Measurements from ENCODE around the gene NBAS. TPM values are rescaled to one million over a fixed set of nuclear protein-coding genes. Genes with fewer than 3 reads are reported as not detected.
A peak's percentile ranks its signal among the peaks of the same experiment; 100 is the strongest.

Gene NBAS
- total and polyA plus RNA-seq, 2 of the 4 experiments (the other 2 are of a cell fraction): 22.3 to 105 TPM

GRCh38 chr2:15553519-15553918 is 7.6 kb downstream of the NBAS start:
- Histone ChIP-seq H3K14ac (replicated peaks; ENCODE audit: low read depth, low read length) (no peak overlapping the region), H2AFZ (replicated peaks; ENCODE audit: low read length, poor library complexity) (no peak overlapping the region), H3K79me1 (ENCODE audit: low read depth in 1 of 2, low read length in 2 of 2) (peaks cover 16 to 20% of the 10 kb centered on the region in 2 experiments; a peak in 3 of 4 replicates), H2AK9ac (replicated peaks; ENCODE audit: low read depth, low read length, poor library complexity) (no peak overlapping the region), H3K4ac (ENCODE audit: low read depth, low read length) (no peak overlapping the region), H4K91ac (ENCODE audit: insufficient read depth, low read depth, low read length) (no peak overlapping the region), H3K27ac (ENCODE audit: insufficient read depth, low read length) (peak overlapping the region; percentile 2; the same call in 1 of the 2 replicates), H4K5ac (ENCODE audit: low read depth, low read length) (no peak overlapping the region), H3K56ac (ENCODE audit: extremely low read depth, insufficient read depth, low read length) (no peak overlapping the region), H2BK5ac (ENCODE audit: low read depth, low read length, poor library complexity, severe bottlenecking) (no peak overlapping the region), H2BK15ac (ENCODE audit: low read depth, low read length) (no peak overlapping the region), H3K4me2 (ENCODE audit: low read depth, low read length) (no peak overlapping the region), H2BK120ac (ENCODE audit: low read depth, low read length) (no peak overlapping the region), H3K4me3 (ENCODE audit: insufficient read depth, low read depth, low read length) (no peak overlapping the region), H3K9ac (ENCODE audit: low read depth, low read length) (no peak overlapping the region), H3K36me3 (ENCODE audit: control insufficient read depth, insufficient read depth, low read length) (peaks cover 15% of the 10 kb centered on the region), H3K23ac (ENCODE audit: low read depth, low read length) (no peak overlapping the region), H2BK20ac (ENCODE audit: low read depth, low read length) (no peak overlapping the region), H4K20me1 (ENCODE audit: insufficient read depth, low read length) (peaks cover 4% of the 10 kb centered on the region; the same call in 1 of the 2 replicates), H3K27me3 (ENCODE audit: control insufficient read depth, insufficient read depth, low read length) (no peaks in the 10 kb centered on the region), H2AK5ac (ENCODE audit: low read depth, low read length) (no peak overlapping the region), H3K18ac (ENCODE audit: low read depth, low read length) (no peak overlapping the region), H4K8ac (ENCODE audit: low read depth in 2 of 2, low read length in 2 of 2) (no peak overlapping the region), H3K4me1 (ENCODE audit: control insufficient read depth, insufficient read depth, low read length) (no peaks in the 10 kb centered on the region), H3K9me1 (ENCODE audit: insufficient read depth, low read length) (peaks cover 3% of the 10 kb centered on the region), H3K9me3 (ENCODE audit: control insufficient read depth, insufficient read depth, low read length) (no peaks in the 10 kb centered on the region)
- DNase-seq (no peak), ATAC-seq (ENCODE audit: low read depth) (no peak)
- no TSS peak for BruUV-seq (replicated peaks)
- CTCF ChIA-PET: no interaction called here
- TF ChIP-seq CHD1 (IDR thresholded peaks at IDR 0.05; ENCODE audit: low read depth, low read length) (no peak), RAD21 (IDR thresholded peaks at IDR 0.05; ENCODE audit: low read length) (no peak), FOS (IDR thresholded peaks at IDR 0.05; ENCODE audit: low read depth, low read length) (no peak), CEBPB (IDR thresholded peaks at IDR 0.05; ENCODE audit: low read depth, low read length) (no peak), POLR2A (IDR thresholded peaks at IDR 0.05; ENCODE audit: low read depth, low read length) (no peak), MAZ (IDR thresholded peaks at IDR 0.05; ENCODE audit: borderline replicate concordance, low read depth, low read length) (no peak), RFX5 (IDR thresholded peaks at IDR 0.05; ENCODE audit: low read depth, low read length) (no peak), RCOR1 (IDR thresholded peaks at IDR 0.05; ENCODE audit: insufficient replicate concordance, low read length) (no peak), ELK1 (IDR thresholded peaks at IDR 0.05; ENCODE audit: borderline replicate concordance, low read depth, low read length) (no peak), MXI1 (IDR thresholded peaks at IDR 0.05; ENCODE audit: borderline replicate concordance, low read depth, low read length) (no peak), BHLHE40 (IDR thresholded peaks at IDR 0.05; ENCODE audit: low read depth, low read length) (no peak), MAFK (IDR thresholded peaks at IDR 0.05; ENCODE audit: low read depth, low read length) (no peak)
- TF ChIP-seq, protein P1, sequence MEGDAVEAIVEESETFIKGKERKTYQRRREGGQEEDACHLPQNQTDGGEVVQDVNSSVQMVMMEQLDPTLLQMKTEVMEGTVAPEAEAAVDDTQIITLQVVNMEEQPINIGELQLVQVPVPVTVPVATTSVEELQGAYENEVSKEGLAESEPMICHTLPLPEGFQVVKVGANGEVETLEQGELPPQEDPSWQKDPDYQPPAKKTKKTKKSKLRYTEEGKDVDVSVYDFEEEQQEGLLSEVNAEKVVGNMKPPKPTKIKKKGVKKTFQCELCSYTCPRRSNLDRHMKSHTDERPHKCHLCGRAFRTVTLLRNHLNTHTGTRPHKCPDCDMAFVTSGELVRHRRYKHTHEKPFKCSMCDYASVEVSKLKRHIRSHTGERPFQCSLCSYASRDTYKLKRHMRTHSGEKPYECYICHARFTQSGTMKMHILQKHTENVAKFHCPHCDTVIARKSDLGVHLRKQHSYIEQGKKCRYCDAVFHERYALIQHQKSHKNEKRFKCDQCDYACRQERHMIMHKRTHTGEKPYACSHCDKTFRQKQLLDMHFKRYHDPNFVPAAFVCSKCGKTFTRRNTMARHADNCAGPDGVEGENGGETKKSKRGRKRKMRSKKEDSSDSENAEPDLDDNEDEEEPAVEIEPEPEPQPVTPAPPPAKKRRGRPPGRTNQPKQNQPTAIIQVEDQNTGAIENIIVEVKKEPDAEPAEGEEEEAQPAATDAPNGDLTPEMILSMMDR (conservative IDR thresholded peaks at IDR 0.05; ENCODE audit: low read depth, low read length): no peak
- TF ChIP-seq, protein P2, sequence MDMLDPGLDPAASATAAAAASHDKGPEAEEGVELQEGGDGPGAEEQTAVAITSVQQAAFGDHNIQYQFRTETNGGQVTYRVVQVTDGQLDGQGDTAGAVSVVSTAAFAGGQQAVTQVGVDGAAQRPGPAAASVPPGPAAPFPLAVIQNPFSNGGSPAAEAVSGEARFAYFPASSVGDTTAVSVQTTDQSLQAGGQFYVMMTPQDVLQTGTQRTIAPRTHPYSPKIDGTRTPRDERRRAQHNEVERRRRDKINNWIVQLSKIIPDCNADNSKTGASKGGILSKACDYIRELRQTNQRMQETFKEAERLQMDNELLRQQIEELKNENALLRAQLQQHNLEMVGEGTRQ (IDR thresholded peaks at IDR 0.05; ENCODE audit: low read depth, low read length): no peak
- intact Hi-C loops (cut with micrococcal nuclease): no loop called here
- dilution Hi-C loops (cut with HindIII; ENCODE audit: low sequenced_read_pairs, unreplicated experiment): no loop called here
- POLR2A ChIA-PET (ENCODE audit: unreplicated experiment): no interaction called here
- WGBS, 2 experiments (ENCODE audit: extremely low coverage in 2 of 2, insufficient read length in 1 of 2): 100% methylated on average over 1 of the region's 1 CpG; no CpG with 5 or more reads in 1 of the 2 experiments
- in situ Hi-C loops (cut with MboI; ENCODE audit: low sequenced_read_pairs): no loop called here

All from IMR-90 (cell line).